HG03095 (cell line): Measurements from ENCODE around the gene HSPB1.
"Not testable (repeated sequence)": the region's sequence is repeated elsewhere in the genome, so short reads cannot be mapped to it uniquely, and the experiment has no call there.

Source experiments
- ATAC-seq: cut with Tn5 transposase; IDR thresholded peaks from one replicate; pipeline ENCODE4 v1.9.1; 2021; ENCODE audit warnings: moderate library complexity; ENCODE audit not compliant: unreplicated experiment

Gene HSPB1

DNA sequence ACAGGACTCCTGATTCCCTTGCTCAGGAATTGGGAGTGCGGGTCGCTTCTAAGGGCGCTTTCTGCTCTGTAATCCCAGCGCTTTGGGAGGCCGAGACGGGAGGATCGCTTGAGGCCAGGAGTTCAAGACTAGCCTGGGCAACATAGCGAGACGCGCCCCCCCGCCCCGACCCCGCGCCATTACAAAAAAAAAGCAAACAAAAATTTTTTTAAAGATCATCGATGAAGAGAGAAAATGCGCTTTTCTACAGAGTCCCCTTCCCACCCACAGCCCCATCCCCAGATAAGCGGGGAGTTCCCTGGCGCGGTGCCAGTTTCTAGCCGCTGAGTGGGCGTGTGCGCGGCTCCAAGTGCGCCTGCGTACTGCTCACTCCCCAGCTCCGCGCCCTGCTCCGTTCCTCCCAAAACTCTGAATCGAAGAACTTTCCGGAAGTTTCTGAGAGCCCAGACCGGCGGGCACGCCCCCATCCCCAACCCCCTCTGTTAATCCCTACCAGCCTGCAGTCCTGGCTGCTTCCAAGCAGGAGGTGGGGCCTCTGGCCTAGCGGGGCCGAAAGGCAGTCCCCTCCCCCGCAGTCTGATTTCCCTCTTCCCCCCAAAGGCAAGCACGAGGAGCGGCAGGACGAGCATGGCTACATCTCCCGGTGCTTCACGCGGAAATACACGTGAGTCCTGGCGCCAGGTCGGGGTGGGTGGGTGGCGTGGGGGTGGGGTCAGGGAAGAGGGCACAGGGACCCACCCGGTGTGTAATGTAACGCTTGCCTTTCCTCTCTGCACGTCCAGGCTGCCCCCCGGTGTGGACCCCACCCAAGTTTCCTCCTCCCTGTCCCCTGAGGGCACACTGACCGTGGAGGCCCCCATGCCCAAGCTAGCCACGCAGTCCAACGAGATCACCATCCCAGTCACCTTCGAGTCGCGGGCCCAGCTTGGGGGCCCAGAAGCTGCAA is 1.0 kb downstream of the HSPB1 start:
- peak; percentile 38 for ATAC-seq

DNA sequence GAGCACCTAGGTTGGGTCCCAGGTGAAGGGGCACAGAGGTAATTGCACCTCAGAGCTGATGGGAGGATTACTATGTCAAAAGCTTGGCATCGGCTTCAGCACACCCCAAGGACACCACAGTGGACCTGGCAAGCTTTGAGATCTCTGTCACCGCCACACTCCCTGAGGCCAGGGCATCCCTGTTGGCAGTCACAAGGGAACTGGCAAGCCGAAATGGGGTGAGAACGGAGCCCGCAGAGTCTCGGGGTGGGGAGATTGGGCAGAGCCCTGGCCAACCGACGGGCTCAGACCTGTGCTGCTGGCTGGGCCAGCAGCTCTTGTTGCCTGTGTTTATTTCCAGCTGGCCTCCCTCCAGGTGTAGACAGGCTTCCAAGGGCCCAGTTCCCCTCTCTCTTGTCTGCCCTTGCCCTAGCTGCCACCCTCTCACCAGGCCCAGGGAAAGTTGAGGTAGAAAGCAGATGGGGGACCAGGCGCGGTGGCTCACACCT is 2.5 kb downstream of the HSPB1 start:
- no peak for ATAC-seq

DNA sequence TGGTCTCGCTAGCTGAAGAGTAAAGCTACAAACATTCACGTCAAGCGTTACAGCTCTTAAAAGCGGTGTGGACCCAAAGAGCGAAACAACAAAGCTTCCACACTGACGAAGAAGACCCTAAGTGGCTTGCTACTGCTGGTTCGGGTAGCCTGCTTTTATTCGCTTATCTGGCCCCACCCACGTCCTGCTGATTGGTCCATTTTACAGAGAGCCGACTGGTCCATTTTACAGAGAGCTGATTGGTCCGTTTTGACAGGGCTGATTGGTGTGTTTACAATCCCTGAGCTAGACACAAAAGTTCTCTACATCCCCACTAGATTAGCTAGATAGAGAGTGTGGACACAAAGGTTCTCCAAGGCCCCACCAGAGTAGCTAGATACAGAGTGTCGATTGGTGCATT is 6.4 kb downstream of the HSPB1 start:
- not testable (repeated sequence) for ATAC-seq

- ATAC-seq, result not testable (repeated sequence)
Observed at GRCh38 chr7:76309341-76310101, 7.0 kb downstream of the HSPB1 start.

- no peak for ATAC-seq
Observed at GRCh38 chr7:76310102-76310957, 7.9 kb downstream of the HSPB1 start.

DNA sequence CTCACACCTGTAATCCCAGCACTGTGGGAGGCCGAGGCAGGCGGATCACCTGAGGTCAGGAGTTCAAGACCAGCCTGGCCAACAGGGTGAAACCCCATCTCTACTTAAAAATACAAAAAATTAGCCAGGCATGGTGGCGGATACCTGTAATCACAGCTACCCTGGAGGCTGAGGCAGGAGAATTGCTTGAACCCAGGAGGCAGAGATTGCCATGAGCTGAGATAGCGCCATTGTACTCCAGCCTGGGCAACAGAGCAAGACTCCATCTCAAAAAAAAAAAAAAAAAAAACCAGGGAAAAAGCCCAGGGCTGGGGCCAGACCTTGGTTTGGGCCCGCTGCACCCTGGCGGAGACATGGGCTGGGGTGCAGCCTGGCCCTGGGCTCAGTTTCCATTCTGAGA is 9.4 kb downstream of the HSPB1 start:
- ATAC-seq, result not testable (repeated sequence)

DNA sequence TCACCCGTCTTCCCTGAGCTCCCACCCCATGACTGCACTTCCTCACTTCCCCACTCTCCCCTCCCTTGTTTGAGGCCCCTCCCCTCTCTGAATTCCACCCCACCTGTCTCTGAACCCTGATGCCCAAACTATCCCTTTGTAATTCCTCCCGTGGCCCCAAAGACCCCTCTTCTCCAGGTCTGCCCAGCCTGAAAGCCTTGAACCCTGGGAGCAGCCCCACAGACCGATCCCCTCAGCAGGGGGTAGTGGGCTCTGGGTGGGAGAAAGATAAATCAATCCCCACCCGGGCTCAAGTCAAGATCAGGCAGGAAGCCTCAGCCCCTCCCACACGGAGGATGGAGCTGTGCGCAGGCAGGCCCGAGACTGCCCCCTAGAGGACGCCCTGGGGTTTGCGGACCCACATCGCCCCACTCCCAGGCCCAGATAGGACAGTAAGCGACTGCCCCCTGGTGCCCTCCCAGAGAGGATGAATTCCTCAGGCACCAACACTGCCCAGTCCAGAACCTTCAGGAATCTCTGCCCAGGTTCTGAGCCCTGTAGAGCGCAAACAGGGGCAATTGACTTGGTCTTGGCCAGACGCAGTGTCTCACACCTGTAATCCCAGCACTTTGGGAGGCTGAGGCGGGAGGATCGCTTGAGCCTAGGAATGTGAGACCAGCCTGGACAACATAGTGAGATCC is 11.7 kb downstream of the HSPB1 start:
- ATAC-seq, result peak; percentile 37

DNA sequence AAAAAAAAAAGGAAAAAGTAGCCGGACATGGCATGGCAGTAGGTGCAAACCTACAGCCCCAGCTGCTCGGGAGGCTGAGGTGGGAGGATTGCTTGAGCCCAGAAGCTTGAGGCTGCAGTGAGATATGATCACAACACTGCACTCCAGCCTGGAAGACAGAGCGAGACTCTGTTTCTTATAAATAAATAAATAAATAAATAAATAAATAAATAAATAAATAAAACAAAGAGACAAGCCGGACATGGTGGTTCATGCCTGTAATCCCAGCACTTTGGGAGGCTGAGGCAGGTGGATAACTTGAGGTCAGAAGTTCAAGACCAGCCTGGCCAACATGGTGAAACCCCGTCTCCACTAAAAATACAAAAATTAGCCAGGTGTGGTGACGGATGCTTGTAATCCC is 12.3 kb downstream of the HSPB1 start:
- ATAC-seq, result not testable (repeated sequence)

GRCh38 chr7:76315364-76315763 is 12.9 kb downstream of the HSPB1 start:
- no peak for ATAC-seq

- ATAC-seq, result no peak
Observed at GRCh38 chr7:76316984-76317781, 14.7 kb downstream of the HSPB1 start.

DNA sequence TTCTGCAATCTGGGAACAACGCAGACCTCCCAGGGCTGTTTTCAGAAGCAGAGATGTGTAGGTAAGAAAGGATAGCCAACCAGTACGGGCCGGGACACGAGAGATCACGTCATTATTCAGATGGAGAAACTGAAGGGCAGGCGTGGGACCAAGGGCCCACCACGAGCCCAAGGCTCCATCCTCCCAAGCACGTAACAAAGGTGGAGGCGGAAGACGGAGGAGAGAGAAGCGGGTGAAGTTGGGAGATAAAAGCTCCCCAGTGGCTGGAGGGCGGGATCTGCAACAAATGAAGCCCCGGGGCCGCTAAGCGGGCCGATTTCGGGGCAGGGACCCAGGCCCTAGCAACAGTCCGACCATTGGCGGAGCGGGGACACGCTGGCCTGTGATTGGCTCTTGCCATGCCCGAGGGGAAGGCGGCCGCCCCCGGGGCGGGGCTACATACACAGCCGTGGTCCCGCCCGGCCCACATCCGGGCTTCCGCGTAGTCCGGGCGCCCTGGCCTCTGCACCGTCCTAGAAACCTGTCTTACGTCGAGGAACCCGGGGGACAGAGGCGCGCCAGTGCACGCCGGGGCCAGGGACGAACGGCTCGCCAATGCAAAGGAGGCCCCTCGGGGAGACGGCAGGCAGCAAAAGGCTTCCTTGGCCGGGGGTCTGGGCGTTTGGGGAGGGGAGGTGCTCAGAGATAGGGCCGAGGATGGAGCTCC is 15.5 kb downstream of the HSPB1 start:
- ATAC-seq, result peak; percentile 87

DNA sequence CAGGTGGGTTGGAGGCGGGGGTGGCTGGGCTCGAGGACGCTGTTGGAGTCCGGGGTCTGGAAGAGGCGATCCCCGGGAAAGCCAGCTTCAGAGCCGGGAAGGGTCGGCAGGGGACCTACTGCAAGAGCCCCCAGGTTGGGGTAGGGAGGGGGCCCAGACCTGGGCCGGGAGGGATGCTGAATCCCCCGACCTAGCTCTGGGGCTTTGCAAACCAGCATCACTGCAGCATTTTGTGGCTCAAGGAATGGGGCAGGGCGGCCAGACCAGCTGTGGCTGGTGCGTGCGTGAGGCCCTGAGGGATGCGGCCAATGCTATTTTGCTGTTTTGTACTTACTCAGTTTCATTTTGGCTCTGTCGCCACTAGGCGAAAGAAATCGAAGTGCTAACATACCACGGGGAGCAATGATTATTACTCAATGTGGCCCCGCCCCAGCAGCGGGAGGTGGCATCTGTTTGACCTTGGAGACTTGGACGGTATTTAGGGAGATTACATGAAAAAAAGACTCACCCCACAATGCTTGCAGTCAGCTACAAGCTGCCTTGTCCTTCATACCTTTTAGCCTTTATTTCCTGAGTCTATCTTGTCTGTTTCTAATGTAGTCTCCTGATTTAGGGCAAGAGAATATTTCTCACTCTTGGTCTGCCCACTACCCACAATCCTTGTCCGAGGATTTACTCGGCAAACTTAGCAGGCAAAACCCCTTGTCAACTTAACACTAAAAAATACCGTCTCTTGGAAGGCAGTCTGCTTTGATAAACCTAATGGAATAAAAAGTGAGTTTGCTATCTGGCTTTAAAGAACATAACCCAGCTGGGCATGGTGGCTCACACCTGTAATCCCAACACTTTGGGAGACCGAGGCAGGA is 16.2 kb downstream of the HSPB1 start:
- peak; percentile 42 for ATAC-seq

GRCh38 chr7:76325092-76325491 is 22.6 kb downstream of the HSPB1 start:
- ATAC-seq, result no peak

- ATAC-seq, result no peak
Observed at GRCh38 chr7:76325811-76326210, 23.3 kb downstream of the HSPB1 start.

DNA sequence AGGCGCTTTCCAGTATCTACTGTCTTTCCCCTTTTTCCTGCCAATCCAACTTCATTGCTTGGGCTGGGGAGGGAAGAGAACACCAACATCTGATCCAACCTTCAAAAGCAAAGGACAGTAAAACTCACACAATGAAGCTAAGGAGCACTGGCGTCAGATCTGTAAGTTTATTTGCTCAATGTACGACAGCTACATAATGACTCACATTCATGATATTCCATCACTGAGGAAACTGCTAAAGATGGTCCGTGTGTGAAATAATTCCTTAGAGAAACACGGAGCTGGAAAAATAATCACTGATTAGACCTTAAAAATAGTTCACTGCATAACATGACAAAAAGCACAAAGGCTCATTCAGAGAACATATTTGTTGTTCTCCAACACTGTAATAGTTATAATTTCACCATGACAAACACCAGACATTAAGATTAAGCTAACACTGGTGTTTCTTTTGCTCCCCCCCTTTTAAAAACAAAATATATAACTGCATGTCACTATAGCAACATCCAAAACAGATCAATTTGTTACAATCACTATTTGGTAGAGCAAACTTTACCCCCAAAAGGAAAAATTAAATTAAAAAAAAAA is 24.3 kb downstream of the HSPB1 start:
- no peak for ATAC-seq

DNA sequence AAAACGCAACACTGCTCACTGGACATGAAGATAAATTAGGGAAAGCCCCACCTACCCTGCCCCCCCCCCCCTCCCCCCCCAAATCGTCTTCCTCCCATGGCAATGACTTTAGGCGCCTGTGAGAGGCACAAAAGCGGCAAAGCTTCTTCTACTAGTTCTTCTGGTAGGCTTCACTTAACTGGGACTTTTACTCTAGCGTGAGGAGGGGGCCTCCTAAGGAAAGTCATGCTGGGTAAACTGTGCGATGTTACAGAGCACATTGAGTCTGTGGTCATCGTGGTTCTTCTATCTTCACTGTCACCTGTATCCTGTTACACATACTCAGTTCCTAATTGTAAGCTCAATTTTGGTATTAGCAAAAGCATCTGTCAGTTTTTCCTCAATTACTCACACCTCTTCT is 25.1 kb downstream of the HSPB1 start:
- ATAC-seq, result no peak

- ATAC-seq, result no peak
Observed at GRCh38 chr7:76328389-76328788, 25.9 kb downstream of the HSPB1 start.

DNA sequence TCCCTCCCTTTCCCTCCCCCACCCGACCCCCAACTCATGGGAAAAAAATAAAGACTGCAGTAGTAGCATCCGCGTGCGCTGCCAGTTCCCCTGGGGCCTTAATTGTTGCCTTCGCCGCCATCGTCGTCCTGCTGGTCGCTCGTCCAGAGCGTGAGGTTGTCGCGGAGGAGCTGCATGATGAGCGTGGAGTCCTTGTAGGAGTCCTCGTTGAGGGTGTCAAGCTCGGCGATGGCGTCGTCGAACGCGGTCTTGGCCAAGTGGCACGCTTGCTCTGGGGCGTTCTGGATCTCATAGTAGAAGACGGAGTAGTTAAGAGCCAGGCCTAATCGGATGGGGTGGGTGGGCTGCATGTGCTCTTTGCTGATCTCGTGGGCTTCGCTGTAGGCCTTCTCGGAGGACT is 27.0 kb downstream of the HSPB1 start:
- no peak for ATAC-seq
